HEK293T (cell line): ENCODE measurements around the gene RBM48.

Experiments
- ARNT ChIP-seq: fragments of 450-650 bp; IDR thresholded peaks from 2 replicates; pipeline ENCODE4 v1.6.1; 2017; ENCODE audit warnings: mild to moderate bottlenecking
- BHLHE40 ChIP-seq: fragments of 450-650 bp; IDR thresholded peaks from 2 replicates; pipeline ENCODE4 v1.6.1; 2016; ENCODE audit warnings: mild to moderate bottlenecking, moderate library complexity, borderline replicate concordance
- CTBP1 ChIP-seq: fragments of 450-650 bp; IDR thresholded peaks from 2 replicates; pipeline ENCODE4 v1.6.1; 2016; ENCODE audit warnings: borderline replicate concordance
- FOXA1 ChIP-seq: fragments of 450-650 bp; IDR thresholded peaks from 2 replicates; pipeline ENCODE4 v1.6.1; 2016; ENCODE audit warnings: mild to moderate bottlenecking
- FOXK2 ChIP-seq: fragments of 450-650 bp; IDR thresholded peaks from 2 replicates; pipeline ENCODE4 v1.6.1; 2016; ENCODE audit warnings: mild to moderate bottlenecking
- FOXM1 ChIP-seq: fragments of 450-650 bp; IDR thresholded peaks from 2 replicates; pipeline ENCODE4 v1.6.1; 2017; ENCODE audit warnings: mild to moderate bottlenecking, borderline replicate concordance
- HDGF ChIP-seq: fragments of 450-650 bp; IDR thresholded peaks from 2 replicates; pipeline ENCODE4 v1.6.1; 2017; ENCODE audit warnings: antibody characterized with exemption, borderline replicate concordance
- L3MBTL2 ChIP-seq: fragments of 450-650 bp; conservative IDR thresholded peaks from 2 replicates; pipeline ENCODE4 v1.6.1; 2016; ENCODE audit warnings: mild to moderate bottlenecking
- LEF1 ChIP-seq: fragments of 450-650 bp; IDR thresholded peaks from 2 replicates; pipeline ENCODE4 v1.6.1; 2017; ENCODE audit warnings: mild to moderate bottlenecking, borderline replicate concordance
- NFRKB ChIP-seq: fragments of 450-650 bp; IDR thresholded peaks from 2 replicates; pipeline ENCODE4 v1.6.1; 2016; ENCODE audit warnings: mild to moderate bottlenecking, moderate library complexity
- PKNOX1 ChIP-seq: fragments of 450-650 bp; IDR thresholded peaks from 2 replicates; pipeline ENCODE4 v1.6.1; 2016
- SP1 ChIP-seq: fragments of 450-650 bp; IDR thresholded peaks from 2 replicates; pipeline ENCODE4 v1.6.1; 2017
- SUZ12 ChIP-seq: fragments of 450-650 bp; IDR thresholded peaks from 2 replicates; pipeline ENCODE4 v1.6.1; 2016; ENCODE audit warnings: mild to moderate bottlenecking
- TARDBP ChIP-seq: fragments of 450-650 bp; IDR thresholded peaks from 2 replicates; pipeline ENCODE4 v1.6.1; 2016

GRCh38 chr7:92584953-92585352 is 56.4 kb downstream of the RBM48 start:
- TF ChIP-seq ARNT (no peak), SP1 (no peak), FOXK2 (no peak), TARDBP (no peak), FOXM1 (no peak), PKNOX1 (no peak), BHLHE40 (no peak), SUZ12 (no peak), HDGF (no peak), L3MBTL2 (no peak), LEF1 (no peak), NFRKB (no peak), FOXA1 (no peak), CTBP1 (no peak)
